GM18499 (cell line): Measurements from ENCODE around the gene C3orf18.
"Not testable (repeated sequence)": the region's sequence is repeated elsewhere in the genome, so short reads cannot be mapped to it uniquely, and the experiment has no call there.

Source experiments
- ATAC-seq: cut with Tn5 transposase; IDR thresholded peaks from one replicate; pipeline ENCODE4 v1.9.1; 2021; ENCODE audit warnings: moderate number of reproducible peaks; ENCODE audit not compliant: insufficient read depth, unreplicated experiment

The C3orf18 gene

GRCh38 chr3:50525987-50526386, 41.6 kb downstream of the C3orf18 start:
- no peak for ATAC-seq

GRCh38 chr3:50525191-50525910, 42.2 kb downstream of the C3orf18 start:
- no peak for ATAC-seq

GRCh38 chr3:50524746-50525145, 42.8 kb downstream of the C3orf18 start:
- no peak for ATAC-seq

GRCh38 chr3:50523279-50523811, 44.2 kb downstream of the C3orf18 start:
- ATAC-seq, result no peak

- ATAC-seq, result no peak
Measured at GRCh38 chr3:50521572-50521971, 46.0 kb downstream of the C3orf18 start.

- no peak for ATAC-seq
Measured at GRCh38 chr3:50520849-50521248, 46.7 kb downstream of the C3orf18 start.

- ATAC-seq, result no peak
Measured at GRCh38 chr3:50519471-50520089, 48.0 kb downstream of the C3orf18 start.

- no peak for ATAC-seq
Measured at GRCh38 chr3:50518436-50518835, 49.1 kb downstream of the C3orf18 start.

GRCh38 chr3:50517721-50518206, 49.8 kb downstream of the C3orf18 start:
- ATAC-seq, result no peak

GRCh38 chr3:50516440-50516871, 51.1 kb downstream of the C3orf18 start:
- ATAC-seq, result no peak

GRCh38 chr3:50515565-50516439, 51.7 kb downstream of the C3orf18 start:
- ATAC-seq, result no peak

- ATAC-seq, result not testable (repeated sequence)
Measured at GRCh38 chr3:50512908-50513307, 54.6 kb downstream of the C3orf18 start.

GRCh38 chr3:50512131-50512530, 55.4 kb downstream of the C3orf18 start:
- ATAC-seq, result no peak

GRCh38 chr3:50510325-50510724, 57.2 kb downstream of the C3orf18 start:
- ATAC-seq, result no peak

- no peak for ATAC-seq
Measured at GRCh38 chr3:50509715-50510114, 57.8 kb downstream of the C3orf18 start.

GRCh38 chr3:50508821-50509220, 58.7 kb downstream of the C3orf18 start:
- ATAC-seq, result no peak
